Neural crest cell (in vitro differentiated cells): ENCODE measurements around the gene GRIK3. TPM values are rescaled to one million over a fixed set of nuclear protein-coding genes. Genes with fewer than 3 reads are reported as not detected.

Experiments
- DNase-seq: peaks from one replicate; pipeline ENCODE4 v3.0.0; 2021; ENCODE audit warnings: low read depth, mixed read lengths, low spot score
- H3K27ac Mint-ChIP-seq: one replicate; pipeline ENCODE4 v1.8.0; 2021; ENCODE audit warnings: mild to moderate bottlenecking, mixed read lengths; ENCODE audit not compliant: unreplicated experiment
- H3K27me3 Mint-ChIP-seq: 2 replicates; pipeline ENCODE4 v1.8.0; 2021; ENCODE audit warnings: low read depth, mild to moderate bottlenecking, mixed read lengths
- H3K36me3 Mint-ChIP-seq: 2 replicates; pipeline ENCODE4 v1.8.0; 2021; ENCODE audit warnings: low read depth, mild to moderate bottlenecking, mixed read lengths
- H3K4me1 Mint-ChIP-seq: 2 replicates; pipeline ENCODE4 v1.8.0; 2021; ENCODE audit warnings: mixed read lengths
- H3K4me3 Mint-ChIP-seq: one replicate; pipeline ENCODE4 v1.8.0; 2021; ENCODE audit warnings: mild to moderate bottlenecking, mixed read lengths
- H3K9me3 Mint-ChIP-seq: 2 replicates; pipeline ENCODE4 v1.8.0; 2021; ENCODE audit warnings: mixed read lengths
- CTCF ChIP-seq: fragments of 200-600 bp; sonication (generic); conservative IDR thresholded peaks from 2 replicates; pipeline ENCODE4 v1.5.0; 2021; ENCODE audit warnings: antibody characterized with exemption, mild to moderate bottlenecking
- total RNA-seq: library from RNA; stranded (reverse); gene quantifications from 2 replicates; pipeline ENCODE4 v1.2.1, GENCODE V29; 2021

GRIK3 gene
- total RNA-seq, 1 donor from 2014 or later, result 2.4 TPM

GRCh38 chr1:36843906-36844610 lies 190.3 kb downstream of the GRIK3 start:
- Mint-ChIP-seq H3K27ac (no peak overlapping the region), H3K27me3 (peaks cover 22% of the 10 kb centered on the region), H3K9me3 (no peaks in the 10 kb centered on the region), H3K4me3 (no peak overlapping the region), H3K36me3 (no peaks in the 10 kb centered on the region), H3K4me1 (peaks cover 21% of the 10 kb centered on the region)
- no peak for DNase-seq
- no peak for TF ChIP-seq CTCF

DNA sequence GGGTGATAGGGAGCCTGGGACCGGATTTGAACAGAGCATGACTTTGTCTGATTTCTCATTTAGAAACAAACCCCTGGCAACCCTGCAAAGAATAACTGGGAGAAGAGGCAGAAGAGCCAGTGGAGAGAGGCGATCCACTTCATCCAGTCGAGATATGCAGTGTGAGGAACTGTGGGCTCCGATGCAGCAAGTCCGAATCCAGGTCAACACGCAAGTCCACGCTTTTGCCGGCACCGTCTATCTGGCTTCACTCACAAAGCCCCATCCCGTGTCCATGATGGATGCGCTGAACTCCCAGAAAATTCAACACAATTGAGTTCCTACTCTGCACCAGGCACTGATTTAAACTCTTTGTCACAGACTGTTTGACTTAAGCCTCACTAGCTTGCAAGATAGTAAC lies 191.3 kb downstream of the GRIK3 start:
- peaks cover 30% of the 10 kb centered on the region for H3K4me1 Mint-ChIP-seq
- no peak overlapping the region for H3K4me3 Mint-ChIP-seq
- H3K27me3 Mint-ChIP-seq, result peaks cover 12% of the 10 kb centered on the region
- DNase-seq, result no peak
- TF ChIP-seq CTCF, result no peak
- no peaks in the 10 kb centered on the region for H3K36me3 Mint-ChIP-seq
- H3K9me3 Mint-ChIP-seq, result no peaks in the 10 kb centered on the region
- H3K27ac Mint-ChIP-seq, result no peak overlapping the region

DNA sequence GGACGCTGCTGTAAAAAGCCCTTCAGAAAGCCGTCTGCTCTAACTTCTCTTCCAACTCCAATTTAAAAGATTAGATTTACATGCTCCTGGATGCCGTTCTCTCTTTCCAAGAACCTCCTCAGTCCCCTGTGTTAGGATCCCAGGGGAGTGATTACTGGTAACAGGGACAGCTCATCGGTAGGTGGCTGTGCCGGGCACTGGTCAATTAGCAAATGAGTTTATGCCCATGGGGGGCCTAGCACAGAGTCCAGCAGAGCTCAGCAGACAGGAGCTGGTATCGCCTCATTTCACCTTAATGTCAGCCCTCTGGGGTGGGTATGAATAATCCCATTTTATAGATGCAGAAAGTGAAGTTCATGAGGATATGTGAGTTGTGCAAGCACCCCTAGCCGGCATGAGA lies 191.9 kb downstream of the GRIK3 start:
- H3K4me3 Mint-ChIP-seq, result no peak overlapping the region
- DNase-seq, result no peak
- H3K36me3 Mint-ChIP-seq, result no peaks in the 10 kb centered on the region
- no peak for TF ChIP-seq CTCF
- H3K9me3 Mint-ChIP-seq, result no peaks in the 10 kb centered on the region
- peaks cover 31% of the 10 kb centered on the region for H3K4me1 Mint-ChIP-seq
- H3K27me3 Mint-ChIP-seq, result peaks cover 7% of the 10 kb centered on the region
- no peak overlapping the region for H3K27ac Mint-ChIP-seq

DNA sequence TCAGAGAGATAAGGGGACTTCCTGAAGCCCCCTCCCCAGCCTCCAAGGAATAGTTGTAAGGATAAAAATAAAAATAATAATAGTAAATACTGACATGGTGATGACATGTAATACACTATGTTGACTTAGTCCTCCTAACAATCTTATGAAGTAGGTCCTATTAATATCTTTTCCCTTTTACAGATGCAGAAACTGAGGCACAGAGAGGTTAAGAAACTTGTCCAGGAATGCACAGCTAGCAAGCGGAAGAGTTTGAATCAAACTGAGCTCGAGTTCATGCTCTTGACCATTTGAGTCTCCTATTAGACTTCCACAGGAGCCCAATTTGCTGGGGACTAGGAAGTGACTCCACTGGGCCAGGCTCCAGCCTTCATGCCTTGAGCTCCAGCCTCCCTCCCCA lies 194.8 kb downstream of the GRIK3 start:
- DNase-seq, result no peak
- H3K4me3 Mint-ChIP-seq, result no peak overlapping the region
- H3K27me3 Mint-ChIP-seq, result no peaks in the 10 kb centered on the region
- H3K36me3 Mint-ChIP-seq, result no peaks in the 10 kb centered on the region
- no peaks in the 10 kb centered on the region for H3K9me3 Mint-ChIP-seq
- H3K27ac Mint-ChIP-seq, result no peak overlapping the region
- peaks cover 20% of the 10 kb centered on the region for H3K4me1 Mint-ChIP-seq
- no peak for TF ChIP-seq CTCF

DNA sequence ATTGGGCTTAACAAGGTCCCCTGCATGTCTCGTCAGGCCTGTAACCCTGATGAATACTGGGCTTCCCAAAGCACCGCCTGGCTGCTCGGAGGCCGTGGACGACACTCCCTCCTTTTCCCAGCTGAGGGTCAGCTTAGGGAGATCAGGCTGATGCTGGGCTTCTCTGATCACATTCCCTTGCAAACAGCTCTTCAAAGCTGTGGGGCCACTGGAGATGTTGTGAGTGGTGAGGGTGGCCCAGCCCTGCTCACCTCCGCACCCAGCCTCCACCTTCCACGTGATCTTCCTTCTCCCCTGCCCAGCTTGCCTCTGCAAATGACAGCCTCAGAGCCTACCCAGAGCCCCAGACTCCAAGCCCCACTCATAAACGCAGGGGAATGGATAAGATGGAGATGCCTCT lies 195.4 kb downstream of the GRIK3 start:
- no peak for DNase-seq
- no peak for TF ChIP-seq CTCF
- Mint-ChIP-seq H3K27ac (no peak overlapping the region), H3K36me3 (no peaks in the 10 kb centered on the region), H3K9me3 (no peaks in the 10 kb centered on the region), H3K4me1 (peaks cover 20% of the 10 kb centered on the region), H3K4me3 (no peak overlapping the region), H3K27me3 (no peaks in the 10 kb centered on the region)
